GM12891 (cell line): ENCODE data around the gene CLIC3.

ENCODE experiments used
- PAX5 ChIP-seq: IDR thresholded peaks from 2 replicates; pipeline ENCODE4 v1.6.1; 2011; ENCODE audit warnings: low read length, moderate library complexity, mild to moderate bottlenecking; ENCODE audit not compliant: insufficient read depth, severe bottlenecking
- POLR2A ChIP-seq: IDR thresholded peaks from 2 replicates; pipeline ENCODE4 v1.6.1; 2011; ENCODE audit warnings: low read depth, low read length, control low read depth
- POLR2AphosphoS5 ChIP-seq: IDR thresholded peaks from 2 replicates; pipeline ENCODE4 v1.6.1; 2011; ENCODE audit warnings: low read depth, low read length, control low read depth
- SPI1 ChIP-seq: IDR thresholded peaks from 2 replicates; pipeline ENCODE4 v1.6.1; 2011; ENCODE audit warnings: low read depth, low read length, control low read depth
- TAF1 ChIP-seq: IDR thresholded peaks from 2 replicates; pipeline ENCODE4 v1.6.1; 2011; ENCODE audit warnings: low read depth, low read length, control low read depth

DNA sequence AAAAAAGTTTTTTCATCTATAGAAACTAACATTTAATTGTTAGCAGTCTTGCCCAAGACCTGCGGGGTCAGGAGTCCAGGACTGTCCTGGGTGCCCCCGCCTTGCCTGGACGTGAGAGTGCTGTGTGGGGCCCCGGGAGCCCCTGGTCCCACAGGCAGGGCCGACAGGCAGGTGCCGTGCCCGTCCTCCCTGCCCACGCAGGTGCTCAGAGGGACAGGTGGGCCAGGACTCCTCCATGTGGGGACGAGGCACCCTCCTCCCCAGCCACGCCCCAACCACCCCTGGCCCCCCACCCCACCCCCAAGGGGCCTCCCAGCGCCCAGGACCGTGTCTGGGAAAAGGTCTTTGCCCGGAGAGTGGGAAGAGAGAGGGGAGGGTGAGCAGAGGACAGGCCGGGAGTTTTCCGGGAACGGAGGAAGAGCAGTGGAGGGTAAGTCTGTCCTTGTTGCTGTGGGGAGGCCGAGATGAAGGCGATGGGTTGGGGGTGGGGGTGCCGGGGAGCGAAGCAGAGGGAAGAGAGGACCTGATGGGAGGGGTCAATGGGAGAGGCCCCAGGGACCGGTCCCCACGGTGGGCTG, 47.0 kb downstream of the CLIC3 start:
- no peak for TF ChIP-seq POLR2AphosphoS5
- no peak for TF ChIP-seq SPI1
- TF ChIP-seq POLR2A: no peak
- TF ChIP-seq TAF1: no peak
- no peak for TF ChIP-seq PAX5
